Osteoblast (primary cell): ENCODE results near the gene RBFOX2. TPM values are rescaled to one million over a fixed set of nuclear protein-coding genes. Genes with fewer than 3 reads are reported as not detected.

Experiments used
- DNase-seq: peaks from one replicate; pipeline ENCODE4 v3.0.0; 2011; ENCODE audit warnings: low spot score, mixed read lengths; ENCODE audit not compliant: insufficient read length; ENCODE audit errors: missing footprints
- H2AFZ ChIP-seq: 2 replicates; pipeline ENCODE4 v1.6.0; 2011; ENCODE audit warnings: mild to moderate bottlenecking, low read length
- H3K27ac ChIP-seq: 2 replicates; pipeline ENCODE4 v1.5.1; 2011; ENCODE audit warnings: mild to moderate bottlenecking, low read depth, low read length, moderate library complexity
- H3K27me3 ChIP-seq: 2 replicates; pipeline ENCODE4 v1.6.0; 2012; ENCODE audit warnings: mild to moderate bottlenecking, control low read depth, inconsistent platforms, low read length, moderate library complexity; ENCODE audit not compliant: insufficient read depth
- H3K36me3 ChIP-seq: 2 replicates; pipeline ENCODE4 v1.5.1; 2011; ENCODE audit warnings: mild to moderate bottlenecking, low read length, control low read depth, moderate library complexity; ENCODE audit not compliant: insufficient read depth
- H3K4me1 ChIP-seq: 2 replicates; pipeline ENCODE4 v1.5.1; 2011; ENCODE audit warnings: mild to moderate bottlenecking, low read length, control low read depth, moderate library complexity; ENCODE audit not compliant: insufficient read depth
- H3K4me2 ChIP-seq: 2 replicates; pipeline ENCODE4 v1.6.0; 2011; ENCODE audit warnings: mild to moderate bottlenecking, low read length; ENCODE audit not compliant: insufficient read depth
- H3K4me3 ChIP-seq: fragments of 200-600 bp; sonication (generic); 3 replicates; pipeline ENCODE4 v1.5.1; 2012; ENCODE audit warnings: mild to moderate bottlenecking, low read length, inconsistent platforms; ENCODE audit not compliant: insufficient read depth
- H3K79me2 ChIP-seq: 2 replicates; pipeline ENCODE4 v1.6.0; 2012; ENCODE audit warnings: mild to moderate bottlenecking, low read length, control low read depth, inconsistent platforms; ENCODE audit not compliant: insufficient read depth
- H3K9me3 ChIP-seq: 2 replicates; pipeline ENCODE4 v1.5.1; 2011; ENCODE audit warnings: low read depth, low read length, control low read depth
- H4K20me1 ChIP-seq: 2 replicates; pipeline ENCODE4 v1.6.0; 2012; ENCODE audit warnings: mild to moderate bottlenecking, low read length, control low read depth; ENCODE audit not compliant: insufficient read depth
- CTCF ChIP-seq: IDR thresholded peaks from 2 replicates; pipeline ENCODE4 v1.5.1; 2011; ENCODE audit warnings: mild to moderate bottlenecking, low read depth, low read length, moderate library complexity; ENCODE audit errors: extremely low read depth
- total RNA-seq: library from RNA; depleted of rRNA; stranded (reverse); fragments of >200 nt; gene quantifications from 2 replicates; pipeline ENCODE4 v1.2.3, GENCODE V29; 2012

Gene RBFOX2
- total RNA-seq, 1 donor = 171 TPM

DNA sequence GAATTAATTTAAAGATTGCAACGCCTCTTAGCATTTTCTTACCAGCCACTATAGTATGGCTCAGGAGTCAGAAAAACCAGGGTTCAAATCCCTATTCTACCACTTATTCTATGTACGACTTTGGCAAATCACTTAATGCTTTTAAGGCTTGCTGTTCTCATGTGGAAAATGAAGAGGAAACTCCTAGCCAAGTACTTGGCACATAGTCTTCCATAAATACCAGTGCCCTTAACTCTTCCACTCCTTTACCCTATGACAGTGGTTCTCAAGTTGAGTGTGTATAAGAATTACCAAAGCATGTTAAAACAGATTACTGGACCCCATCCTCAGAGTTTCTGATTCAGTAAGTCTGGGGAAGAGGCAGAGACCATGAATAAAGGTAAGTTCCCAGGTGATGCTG lies 107.6 kb downstream of the RBFOX2 start:
- no peak for DNase-seq
- H3K4me2 ChIP-seq = no peak overlapping the region

GRCh38 chr22:35919002-35919542 lies 109.6 kb downstream of the RBFOX2 start:
- H3K27ac ChIP-seq = no peak overlapping the region
- H3K4me3 ChIP-seq = no peak overlapping the region
- no peaks in the 10 kb centered on the region for H3K36me3 ChIP-seq
- no peak for TF ChIP-seq CTCF
- no peak overlapping the region for H2AFZ ChIP-seq
- no peaks in the 10 kb centered on the region for H3K27me3 ChIP-seq
- no peak for DNase-seq
- no peaks in the 10 kb centered on the region for H3K9me3 ChIP-seq
- peaks cover 53% of the 10 kb centered on the region for H3K4me1 ChIP-seq
- H3K79me2 ChIP-seq = peaks cover 75% of the 10 kb centered on the region
- no peak overlapping the region for H3K4me2 ChIP-seq
- peaks cover 7% of the 10 kb centered on the region for H4K20me1 ChIP-seq

More for the DNA sequence above, 107.6 kb downstream of the RBFOX2 start:
- Histone ChIP-seq H4K20me1 (peaks cover 3% of the 10 kb centered on the region), H2AFZ (no peak overlapping the region), H3K9me3 (no peaks in the 10 kb centered on the region), H3K79me2 (peaks cover 75% of the 10 kb centered on the region), H3K4me3 (no peak overlapping the region), H3K4me1 (peaks cover 35% of the 10 kb centered on the region), H3K27me3 (no peaks in the 10 kb centered on the region), H3K36me3 (no peaks in the 10 kb centered on the region), H3K27ac (no peak overlapping the region)
- TF ChIP-seq CTCF = no peak

GRCh38 chr22:35918456-35918855 lies 110.2 kb downstream of the RBFOX2 start:
- no peaks in the 10 kb centered on the region for H3K27me3 ChIP-seq
- no peak for DNase-seq
- no peak overlapping the region for H2AFZ ChIP-seq
- TF ChIP-seq CTCF = no peak
- peaks cover 55% of the 10 kb centered on the region for H3K4me1 ChIP-seq
- H3K9me3 ChIP-seq = no peaks in the 10 kb centered on the region
- H3K4me3 ChIP-seq = no peak overlapping the region
- peaks cover 8% of the 10 kb centered on the region for H4K20me1 ChIP-seq
- no peaks in the 10 kb centered on the region for H3K36me3 ChIP-seq
- peaks cover 78% of the 10 kb centered on the region for H3K79me2 ChIP-seq
- no peak overlapping the region for H3K4me2 ChIP-seq
- no peak overlapping the region for H3K27ac ChIP-seq

DNA sequence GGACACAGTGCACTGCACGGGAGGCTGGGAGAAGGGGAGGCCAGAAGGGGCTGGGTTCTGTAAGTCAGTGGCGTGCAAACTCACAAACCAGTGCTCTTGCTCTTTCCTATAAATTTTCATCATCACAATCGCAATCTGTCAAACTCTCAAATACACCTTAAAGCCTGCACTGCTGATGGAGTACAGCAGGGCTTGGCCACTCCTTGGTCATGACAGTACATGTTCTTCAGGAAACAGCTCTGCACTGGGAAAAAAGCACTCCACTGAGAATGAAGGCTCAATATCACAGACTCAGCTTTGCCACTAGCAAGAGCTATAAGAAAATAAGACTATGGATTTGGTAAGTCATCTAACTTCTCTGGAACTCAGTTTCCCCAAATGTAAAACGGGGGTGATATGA lies 111.0 kb downstream of the RBFOX2 start:
- Histone ChIP-seq H4K20me1 (peaks cover 8% of the 10 kb centered on the region), H3K4me1 (peaks cover 50% of the 10 kb centered on the region), H2AFZ (no peak overlapping the region), H3K4me3 (no peak overlapping the region), H3K27me3 (no peaks in the 10 kb centered on the region), H3K27ac (no peak overlapping the region), H3K36me3 (no peaks in the 10 kb centered on the region), H3K4me2 (no peak overlapping the region), H3K79me2 (peaks cover 76% of the 10 kb centered on the region), H3K9me3 (no peaks in the 10 kb centered on the region)
- DNase-seq = no peak
- TF ChIP-seq CTCF = no peak
